GM10266 (cell line): Measurements from ENCODE around the gene EXOG.
A peak's percentile ranks its signal among the peaks of the same experiment; 100 is the strongest.

Experiments used
- DNase-seq: peaks from one replicate; pipeline ENCODE4 v3.0.0; 2012; ENCODE audit errors: extremely low spot score
- TF ChIP-seq, protein P1 (sequence below): IDR thresholded peaks from 2 replicates; pipeline ENCODE4 v1.5.1; 2012; ENCODE audit warnings: mild to moderate bottlenecking, low read depth; ENCODE audit not compliant: control insufficient read depth, insufficient read depth; ENCODE audit errors: missing control alignments

Gene EXOG

DNA sequence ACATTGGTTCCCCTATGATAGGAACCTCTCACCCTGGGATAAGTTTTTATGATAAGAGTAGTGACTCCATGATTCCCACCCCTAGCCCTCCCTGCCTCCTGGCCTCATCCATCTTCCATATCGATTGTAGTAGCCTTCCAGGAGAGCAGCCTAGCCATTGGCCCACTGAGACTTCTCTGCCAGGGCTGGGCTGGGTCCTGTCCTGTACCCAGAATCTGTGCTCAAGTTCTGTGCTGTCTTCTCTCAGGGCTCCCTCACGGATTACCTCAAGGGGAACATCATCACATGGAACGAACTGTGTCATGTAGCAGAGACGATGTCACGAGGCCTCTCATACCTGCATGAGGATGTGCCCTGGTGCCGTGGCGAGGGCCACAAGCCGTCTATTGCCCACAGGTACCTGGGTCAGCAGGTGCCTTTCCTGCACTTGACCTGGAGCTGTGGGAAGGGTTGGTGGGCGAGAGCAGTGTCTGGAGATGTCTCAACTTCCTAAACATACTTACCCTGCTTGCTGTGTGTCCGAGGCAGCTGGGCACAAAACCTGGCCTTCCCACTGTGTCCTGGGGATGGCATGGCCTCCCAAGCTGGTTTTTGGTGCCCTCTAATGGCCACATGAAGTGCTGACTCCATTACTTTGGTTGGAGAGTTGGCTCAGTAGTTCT lies 16.6 kb upstream of the EXOG start:
- TF ChIP-seq, protein P1, sequence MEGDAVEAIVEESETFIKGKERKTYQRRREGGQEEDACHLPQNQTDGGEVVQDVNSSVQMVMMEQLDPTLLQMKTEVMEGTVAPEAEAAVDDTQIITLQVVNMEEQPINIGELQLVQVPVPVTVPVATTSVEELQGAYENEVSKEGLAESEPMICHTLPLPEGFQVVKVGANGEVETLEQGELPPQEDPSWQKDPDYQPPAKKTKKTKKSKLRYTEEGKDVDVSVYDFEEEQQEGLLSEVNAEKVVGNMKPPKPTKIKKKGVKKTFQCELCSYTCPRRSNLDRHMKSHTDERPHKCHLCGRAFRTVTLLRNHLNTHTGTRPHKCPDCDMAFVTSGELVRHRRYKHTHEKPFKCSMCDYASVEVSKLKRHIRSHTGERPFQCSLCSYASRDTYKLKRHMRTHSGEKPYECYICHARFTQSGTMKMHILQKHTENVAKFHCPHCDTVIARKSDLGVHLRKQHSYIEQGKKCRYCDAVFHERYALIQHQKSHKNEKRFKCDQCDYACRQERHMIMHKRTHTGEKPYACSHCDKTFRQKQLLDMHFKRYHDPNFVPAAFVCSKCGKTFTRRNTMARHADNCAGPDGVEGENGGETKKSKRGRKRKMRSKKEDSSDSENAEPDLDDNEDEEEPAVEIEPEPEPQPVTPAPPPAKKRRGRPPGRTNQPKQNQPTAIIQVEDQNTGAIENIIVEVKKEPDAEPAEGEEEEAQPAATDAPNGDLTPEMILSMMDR = peak; percentile 82
- DNase-seq = peak; percentile 74

DNA sequence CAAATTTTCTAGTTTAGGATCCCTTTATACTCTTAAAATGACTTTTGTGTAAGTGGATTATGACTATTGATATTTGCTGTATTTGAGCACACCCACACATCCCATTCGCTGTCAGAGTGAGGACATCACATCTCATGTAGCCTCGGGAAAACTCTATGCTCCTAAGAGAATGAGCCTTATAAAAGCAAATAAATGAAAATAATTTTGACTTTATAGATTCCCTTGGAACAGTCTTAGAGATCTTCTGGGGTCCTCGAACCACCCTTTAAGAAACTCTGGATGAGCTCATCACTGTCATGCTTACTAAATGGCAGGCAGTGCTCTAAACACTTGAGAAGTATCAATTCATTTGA lies 16.1 kb upstream of the EXOG start:
- TF ChIP-seq, protein P1 = no peak
- DNase-seq = no peak

DNA sequence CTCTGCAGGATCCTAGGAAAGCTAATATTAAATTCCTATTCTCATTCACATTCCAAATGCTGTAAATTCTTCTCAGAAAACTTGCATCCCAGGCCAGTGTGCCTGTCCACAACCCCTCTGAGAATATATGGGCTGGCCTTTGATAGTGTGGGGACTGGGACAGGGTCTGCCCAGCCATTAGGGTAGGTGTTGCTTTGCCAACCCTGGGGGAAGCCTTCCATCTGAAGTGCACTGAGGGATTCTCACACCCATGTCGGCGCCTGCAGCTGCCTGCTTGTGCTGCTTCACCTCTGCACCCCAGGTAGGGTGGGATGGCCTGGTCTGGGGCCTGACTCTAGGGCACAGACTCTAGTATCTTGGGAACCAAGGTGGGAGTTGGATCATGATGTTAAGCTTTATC lies 15.2 kb upstream of the EXOG start:
- TF ChIP-seq, protein P1 = no peak
- no peak for DNase-seq

DNA sequence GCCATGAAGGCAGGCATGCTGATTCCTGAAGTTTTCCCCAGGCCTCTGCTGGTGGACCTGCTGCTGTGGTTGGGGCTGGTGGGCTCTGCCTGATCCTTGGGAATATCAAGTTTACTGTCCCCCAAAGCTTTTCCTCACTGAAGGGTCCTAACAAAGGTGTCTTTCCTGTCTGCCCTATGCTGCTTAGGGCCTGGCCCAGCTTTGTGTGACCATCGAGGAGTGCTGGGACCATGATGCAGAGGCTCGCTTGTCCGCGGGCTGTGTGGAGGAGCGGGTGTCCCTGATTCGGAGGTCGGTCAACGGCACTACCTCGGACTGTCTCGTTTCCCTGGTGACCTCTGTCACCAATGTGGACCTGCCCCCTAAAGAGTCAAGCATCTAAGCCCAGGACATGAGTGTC lies 13.2 kb upstream of the EXOG start:
- TF ChIP-seq, protein P1 = no peak
- DNase-seq = no peak

DNA sequence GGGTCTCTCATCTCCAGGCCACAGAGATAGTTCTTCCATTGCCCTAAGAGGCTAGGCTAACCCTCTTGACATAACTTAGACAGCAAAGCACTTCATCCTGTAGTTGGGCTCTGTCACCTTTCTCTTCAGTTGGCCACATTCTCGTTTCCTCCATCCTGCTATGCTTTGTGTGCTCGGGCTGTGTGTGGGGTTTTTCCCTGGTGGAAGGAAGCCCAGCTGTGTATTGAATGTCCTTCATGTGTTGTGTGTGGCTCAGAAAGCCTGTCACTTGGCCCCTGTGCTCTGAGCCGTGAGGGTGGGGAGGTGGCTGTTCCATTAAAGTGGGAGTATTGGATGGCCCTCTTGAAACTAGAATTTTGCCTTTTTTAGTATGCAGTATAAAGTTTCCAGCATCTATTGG lies 8.8 kb upstream of the EXOG start:
- TF ChIP-seq, protein P1 = no peak

DNA sequence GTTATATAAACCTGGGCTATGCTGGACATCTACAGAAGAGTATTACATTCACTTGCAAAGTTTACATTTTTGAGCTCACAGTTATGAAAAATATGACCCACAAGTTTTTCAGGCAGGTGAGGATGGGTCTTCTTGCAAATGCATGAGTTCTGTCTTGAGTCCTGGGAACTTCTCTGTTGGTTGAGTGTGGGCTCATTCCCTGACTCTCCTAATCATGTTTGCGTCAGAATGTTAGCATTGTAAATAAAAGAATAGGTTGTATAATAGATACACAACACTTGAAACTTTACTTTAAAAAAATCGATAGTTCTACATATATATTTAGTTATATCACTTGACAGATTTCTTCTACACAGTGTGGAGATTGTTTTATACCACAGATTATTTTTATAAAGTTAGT lies 7.2 kb upstream of the EXOG start:
- no peak for DNase-seq
- TF ChIP-seq, protein P1 = no peak

More for the DNA sequence above, 8.8 kb upstream of the EXOG start:
- peak; percentile 62 for DNase-seq

DNA sequence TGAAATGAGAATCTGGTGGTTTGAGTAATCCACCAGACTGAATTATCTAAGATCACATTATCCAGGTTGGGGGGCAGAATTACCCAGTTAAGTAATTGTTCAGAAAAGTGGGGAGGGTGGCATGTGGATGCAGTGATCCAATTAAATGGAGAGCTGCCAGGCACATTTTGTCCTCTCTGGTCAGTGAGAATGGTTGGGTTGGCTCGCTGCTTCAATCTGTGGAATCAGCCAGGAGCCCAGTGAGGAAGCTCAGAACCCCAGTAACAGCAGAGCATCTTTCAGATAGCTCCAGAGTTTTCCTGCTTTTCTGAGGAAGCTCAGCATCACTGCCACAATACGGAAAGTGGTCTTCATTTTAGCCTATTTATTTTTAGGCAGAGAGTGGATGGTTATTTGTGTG lies 6.4 kb upstream of the EXOG start:
- TF ChIP-seq, protein P1 = no peak

More for the DNA sequence above, 6.4 kb upstream of the EXOG start:
- no peak for DNase-seq
